Breast epithelium (tissue), 4 donors: ENCODE results near the gene ATG10. TPM values are rescaled to one million over a fixed set of nuclear protein-coding genes. Genes with fewer than 3 reads are reported as not detected.

Source experiments
- DNase-seq, 2 donors: peaks; one replicate each; pipeline ENCODE4 v3.0.0-alpha.2; 2019; ENCODE audit warnings: low spot score in 2 of 2
- H3K27ac ChIP-seq, 2 donors: fragments of 200-600 bp; sonication (generic) in 1 of 2; one replicate each; pipeline ENCODE4 v1.5.1; 2016 to 2019; ENCODE audit warnings: mild to moderate bottlenecking in 1 of 2
- H3K27me3 ChIP-seq, 2 donors: fragments of 200-600 bp; sonication (generic) in 1 of 2; one replicate each; pipeline versions ENCODE4 v1.5.1 to v1.6.0; 2017 to 2019; ENCODE audit warnings: control low read depth in 1 of 2, mild to moderate bottlenecking in 1 of 2
- H3K36me3 ChIP-seq: fragments of 200-600 bp; one replicate; pipeline ENCODE4 v1.5.1; 2019
- H3K4me1 ChIP-seq, 2 donors: fragments of 200-600 bp; sonication (generic); one replicate each; pipeline ENCODE4 v1.5.1; 2016 to 2019; ENCODE audit warnings: control low read depth in 1 of 2
- H3K4me3 ChIP-seq, 3 donors: fragments of 200-600 bp; sonication (generic); 1 replicate in 2 of 3; 2 replicates in 1 of 3; pipeline ENCODE4 v1.5.1; 2016 to 2019; ENCODE audit warnings: mild to moderate bottlenecking in 3 of 3, moderate library complexity in 2 of 3
- H3K9me3 ChIP-seq, 2 donors: fragments of 200-600 bp; sonication (generic) in 1 of 2; one replicate each; pipeline ENCODE4 v1.5.1; 2016 to 2019; ENCODE audit warnings: control low read depth in 1 of 2
- CTCF ChIP-seq, 3 donors: fragments of 450-650 bp; IDR thresholded peaks; one replicate each; pipeline ENCODE4 v1.5.1; 2016 to 2017; ENCODE audit warnings: antibody characterized with exemption in 3 of 3, mild to moderate bottlenecking in 3 of 3, moderate library complexity in 3 of 3
- POLR2A ChIP-seq: fragments of 450-650 bp; IDR thresholded peaks from one replicate; pipeline ENCODE4 v1.6.1; 2016; ENCODE audit warnings: antibody characterized with exemption, mild to moderate bottlenecking, moderate library complexity
- POLR2AphosphoS5 ChIP-seq, 3 donors: sonication (generic); formaldehyde crosslinking; IDR thresholded peaks; one replicate each; pipeline ENCODE4 v1.6.1; 2017; ENCODE audit warnings: antibody characterized with exemption in 3 of 3
- intact Hi-C: fragments of 100-400 bp; cut with DNase I; formaldehyde crosslinking; loops from one replicate; pipeline ENCODE4 v1.15.1; 2023; ENCODE audit warnings: low total_unique reads
- total RNA-seq, 3 donors: library from RNA; depleted of rRNA; stranded (reverse); fragments of >200 nt; gene quantifications; one replicate each; pipeline ENCODE4 v1.1.0, GENCODE V29; 2016

ATG10 gene
- total RNA-seq, 3 donors from 2014 or later: 5.2 to 9.2 (median 6.6) TPM

- TF ChIP-seq POLR2AphosphoS5 (IDR thresholded peaks at IDR 0.05) (no peak), POLR2A (no peak), CTCF (IDR thresholded peaks at IDR 0.05) (no peak)
- H3K27ac ChIP-seq: no peak overlapping the region
- DNase-seq: no peak
- no peaks in the 10 kb centered on the region for H3K4me1 ChIP-seq
- no peaks in the 10 kb centered on the region for H3K9me3 ChIP-seq
- intact Hi-C loops: no loop called here
- no peaks in the 10 kb centered on the region for H3K27me3 ChIP-seq
- H3K4me3 ChIP-seq: no peak overlapping the region
- no peaks in the 10 kb centered on the region for H3K36me3 ChIP-seq
These were observed 139.4 kb downstream of the ATG10 start for GRCh38 chr5:82111191-82111590.

GRCh38 chr5:82115858-82116257, 144.0 kb downstream of the ATG10 start:
- TF ChIP-seq POLR2A: no peak
- no peak for TF ChIP-seq CTCF (IDR thresholded peaks at IDR 0.05)
- no peak for TF ChIP-seq POLR2AphosphoS5 (IDR thresholded peaks at IDR 0.05)
- Histone ChIP-seq H3K27ac (no peak overlapping the region), H3K4me1 (no peaks in the 10 kb centered on the region), H3K27me3 (no peaks in the 10 kb centered on the region), H3K36me3 (no peaks in the 10 kb centered on the region), H3K4me3 (no peak overlapping the region), H3K9me3 (no peaks in the 10 kb centered on the region)
- no peak for DNase-seq
- intact Hi-C loops: no loop called here

- Histone ChIP-seq H3K9me3 (no peaks in the 10 kb centered on the region), H3K4me1 (no peaks in the 10 kb centered on the region), H3K36me3 (no peaks in the 10 kb centered on the region), H3K27me3 (no peaks in the 10 kb centered on the region), H3K4me3 (no peak overlapping the region), H3K27ac (no peak overlapping the region)
- TF ChIP-seq POLR2A (no peak), CTCF (IDR thresholded peaks at IDR 0.05) (no peak), POLR2AphosphoS5 (IDR thresholded peaks at IDR 0.05) (no peak)
- DNase-seq: no peak
- intact Hi-C loops: no loop called here
These were observed 148.1 kb downstream of the ATG10 start for GRCh38 chr5:82119889-82120288.

- Histone ChIP-seq H3K4me3 (no peak overlapping the region), H3K27ac (no peak overlapping the region), H3K27me3 (no peaks in the 10 kb centered on the region), H3K4me1 (no peaks in the 10 kb centered on the region), H3K9me3 (no peaks in the 10 kb centered on the region), H3K36me3 (no peaks in the 10 kb centered on the region)
- no peak for DNase-seq
- intact Hi-C loops: loop anchor here (5.0 kb wide), 1 partner anchor 523 kb away; no protein-coding TSS in a partner anchor
- TF ChIP-seq POLR2AphosphoS5 (IDR thresholded peaks at IDR 0.05): no peak
- no peak for TF ChIP-seq POLR2A
- no peak for TF ChIP-seq CTCF (IDR thresholded peaks at IDR 0.05)
These were observed 158.0 kb downstream of the ATG10 start for GRCh38 chr5:82129723-82130285.

GRCh38 chr5:82130602-82131001, 158.8 kb downstream of the ATG10 start:
- no peaks in the 10 kb centered on the region for H3K36me3 ChIP-seq
- H3K4me1 ChIP-seq: no peaks in the 10 kb centered on the region
- TF ChIP-seq POLR2AphosphoS5 (IDR thresholded peaks at IDR 0.05) (no peak), CTCF (IDR thresholded peaks at IDR 0.05) (no peak), POLR2A (no peak)
- no peaks in the 10 kb centered on the region for H3K9me3 ChIP-seq
- H3K27me3 ChIP-seq: no peaks in the 10 kb centered on the region
- no peak overlapping the region for H3K4me3 ChIP-seq
- DNase-seq: no peak
- no peak overlapping the region for H3K27ac ChIP-seq
- intact Hi-C loops: loop anchor here (5.0 kb wide), 1 partner anchor 523 kb away; no protein-coding TSS in a partner anchor
